ENCODE data around the gene NTPCR.

The NTPCR gene

DNA sequence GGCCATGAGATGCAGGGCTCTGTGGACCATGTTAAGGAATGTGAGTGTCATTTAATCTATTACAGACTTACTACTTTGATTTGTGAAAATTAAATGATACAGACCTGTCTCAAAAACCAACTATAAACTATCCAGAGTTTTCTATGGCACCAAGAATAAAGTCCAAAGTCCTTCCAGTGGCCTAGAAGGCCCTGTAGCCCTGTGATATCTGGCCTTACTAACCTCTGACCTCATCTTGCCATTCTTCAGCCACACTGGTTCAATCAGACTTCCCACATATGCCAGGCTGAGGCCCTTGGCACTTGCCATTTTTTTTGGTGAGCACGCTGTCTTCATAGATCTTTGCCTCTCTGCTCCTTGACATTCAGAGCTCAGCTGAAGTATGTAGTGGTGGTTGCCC, 7.7 kb downstream of the NTPCR start:
- TF ChIP-seq, protein P1, sequence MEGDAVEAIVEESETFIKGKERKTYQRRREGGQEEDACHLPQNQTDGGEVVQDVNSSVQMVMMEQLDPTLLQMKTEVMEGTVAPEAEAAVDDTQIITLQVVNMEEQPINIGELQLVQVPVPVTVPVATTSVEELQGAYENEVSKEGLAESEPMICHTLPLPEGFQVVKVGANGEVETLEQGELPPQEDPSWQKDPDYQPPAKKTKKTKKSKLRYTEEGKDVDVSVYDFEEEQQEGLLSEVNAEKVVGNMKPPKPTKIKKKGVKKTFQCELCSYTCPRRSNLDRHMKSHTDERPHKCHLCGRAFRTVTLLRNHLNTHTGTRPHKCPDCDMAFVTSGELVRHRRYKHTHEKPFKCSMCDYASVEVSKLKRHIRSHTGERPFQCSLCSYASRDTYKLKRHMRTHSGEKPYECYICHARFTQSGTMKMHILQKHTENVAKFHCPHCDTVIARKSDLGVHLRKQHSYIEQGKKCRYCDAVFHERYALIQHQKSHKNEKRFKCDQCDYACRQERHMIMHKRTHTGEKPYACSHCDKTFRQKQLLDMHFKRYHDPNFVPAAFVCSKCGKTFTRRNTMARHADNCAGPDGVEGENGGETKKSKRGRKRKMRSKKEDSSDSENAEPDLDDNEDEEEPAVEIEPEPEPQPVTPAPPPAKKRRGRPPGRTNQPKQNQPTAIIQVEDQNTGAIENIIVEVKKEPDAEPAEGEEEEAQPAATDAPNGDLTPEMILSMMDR (IDR thresholded peaks at IDR 0.05; ENCODE audit: low read depth, low read length) = no peak
- no peak for DNase-seq
- Histone ChIP-seq H3K4me3 (ENCODE audit: low read depth, low read length) (no peak overlapping the region), H3K36me3 (peaks cover 53% of the 10 kb centered on the region), H3K9me3 (ENCODE audit: severe bottlenecking) (peaks cover 8% of the 10 kb centered on the region), H3K27me3 (ENCODE audit: insufficient read depth, low read depth, severe bottlenecking) (no peaks in the 10 kb centered on the region), H3K27ac (no peak overlapping the region)

DNA sequence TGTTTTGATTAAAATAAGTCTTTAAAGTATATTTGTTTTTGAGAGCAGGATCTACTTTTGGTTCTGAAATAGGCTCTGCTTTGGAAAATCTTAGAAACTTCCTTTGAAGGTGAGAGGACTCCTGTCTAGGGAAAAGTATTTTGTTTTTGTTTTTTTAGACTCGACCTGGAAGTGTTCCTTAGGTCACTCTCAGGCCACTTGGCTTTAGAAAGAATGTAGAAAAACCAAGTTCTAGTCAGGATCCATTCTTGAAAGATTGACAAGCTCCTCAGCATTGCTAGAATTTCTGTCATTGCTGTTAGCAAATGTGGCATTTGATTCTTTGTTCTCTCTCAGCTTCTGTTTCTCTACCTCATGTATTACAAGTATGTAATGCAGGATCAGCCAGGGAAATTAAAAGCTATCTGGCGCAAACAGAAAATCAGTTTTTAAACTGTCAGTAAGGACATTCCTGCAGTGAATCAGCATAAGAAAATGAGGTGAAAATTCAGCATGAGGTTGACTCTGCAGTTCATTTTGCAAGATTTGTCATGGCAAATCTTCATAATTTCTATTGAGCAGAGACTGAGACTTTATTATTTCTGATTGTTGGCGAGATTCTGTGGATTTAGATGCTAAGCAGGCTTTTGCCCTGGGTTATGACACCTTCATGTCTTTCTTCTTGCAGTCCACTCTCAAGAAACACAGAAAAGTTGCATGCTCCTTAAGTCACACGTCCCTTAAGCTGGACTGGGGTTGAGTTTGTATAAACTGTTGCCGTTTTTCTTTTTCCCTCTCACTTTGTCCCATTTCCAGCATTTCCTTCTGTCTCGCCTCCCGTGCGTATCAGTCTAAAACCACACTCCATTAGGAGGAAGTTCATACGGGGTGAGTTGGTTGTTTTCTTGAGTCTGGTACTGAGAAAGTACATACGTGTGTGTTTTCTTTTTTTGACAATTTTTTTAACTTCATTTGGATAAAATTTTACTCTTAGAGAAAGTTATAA, 12.6 kb downstream of the NTPCR start:
- H3K36me3 ChIP-seq = peaks cover 38% of the 10 kb centered on the region
- no peak overlapping the region for H3K27ac ChIP-seq
- TF ChIP-seq, protein P1 (IDR thresholded peaks at IDR 0.05; ENCODE audit: low read depth, low read length) = no peak

DNA sequence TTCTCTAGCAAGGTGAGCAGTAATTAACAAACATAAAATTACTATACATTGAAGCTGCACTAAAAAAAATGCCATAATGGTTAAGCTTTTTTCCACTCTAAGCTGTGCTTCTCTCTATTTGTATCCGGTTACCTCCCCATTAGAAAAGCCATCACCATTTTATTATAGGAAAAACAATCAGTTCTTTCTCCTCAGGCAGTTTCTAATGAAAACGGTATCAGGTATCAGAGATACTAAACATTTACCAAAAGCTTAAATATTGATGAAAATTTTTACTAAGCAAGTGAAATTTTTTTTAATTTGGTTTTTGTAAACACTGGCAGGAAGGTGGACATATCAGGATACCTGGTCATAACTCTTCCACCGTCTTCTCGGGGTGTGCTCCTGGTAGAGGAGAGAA, 14.2 kb downstream of the NTPCR start:
- no peak overlapping the region for H3K4me3 ChIP-seq (ENCODE audit: low read depth, low read length)
- no peaks in the 10 kb centered on the region for H3K27me3 ChIP-seq (ENCODE audit: insufficient read depth, low read depth, severe bottlenecking)
- DNase-seq = no peak
- H3K9me3 ChIP-seq (ENCODE audit: severe bottlenecking) = no peaks in the 10 kb centered on the region
- H3K36me3 ChIP-seq = peaks cover 27% of the 10 kb centered on the region
- H3K27ac ChIP-seq = peak overlapping the region; percentile 96
- TF ChIP-seq, protein P1 (IDR thresholded peaks at IDR 0.05; ENCODE audit: low read depth, low read length) = no peak

More for the DNA sequence above, 12.6 kb downstream of the NTPCR start:
- H3K9me3 ChIP-seq (ENCODE audit: severe bottlenecking) = peaks cover 3% of the 10 kb centered on the region
- no peak for DNase-seq
- no peaks in the 10 kb centered on the region for H3K27me3 ChIP-seq (ENCODE audit: insufficient read depth, low read depth, severe bottlenecking)
- no peak overlapping the region for H3K4me3 ChIP-seq (ENCODE audit: low read depth, low read length)

DNA sequence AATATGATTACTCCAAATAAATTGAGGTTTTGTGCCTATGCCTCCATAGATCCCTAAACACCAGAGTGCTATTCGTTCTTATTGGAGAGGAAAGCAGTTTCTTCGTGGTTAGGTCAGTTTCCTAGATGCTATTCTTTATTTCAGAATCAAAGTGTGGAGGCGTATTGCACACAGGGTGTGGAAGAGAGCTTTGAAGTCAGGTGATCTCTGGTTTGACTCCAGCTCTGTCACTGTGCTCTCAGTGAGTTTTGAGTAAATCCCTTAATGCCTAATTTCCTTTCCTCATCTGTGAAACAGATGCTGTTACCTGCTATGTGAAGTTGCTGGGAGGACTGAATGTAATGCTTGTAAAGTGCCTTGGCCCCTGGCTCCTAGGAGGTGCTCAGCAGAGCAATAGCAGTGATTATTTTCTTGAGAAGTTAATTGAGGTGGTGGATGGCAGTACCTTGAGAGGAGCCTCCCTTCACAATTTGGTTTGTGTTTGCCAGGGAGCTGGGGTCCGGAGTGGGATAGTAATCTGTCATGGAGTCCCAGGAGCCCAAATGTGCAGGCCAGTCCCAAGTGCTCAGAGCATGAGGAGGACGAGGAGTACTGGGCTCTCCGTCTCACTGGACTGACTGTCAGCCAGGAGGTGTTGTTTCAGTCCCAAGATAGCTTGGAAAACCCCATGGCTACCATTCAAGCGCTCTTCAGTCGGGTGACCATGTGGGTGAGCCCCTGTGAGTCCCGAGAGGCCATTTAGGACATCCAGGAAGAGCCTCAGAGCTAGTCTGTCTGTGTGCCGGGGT, 14.9 kb downstream of the NTPCR start:
- no peaks in the 10 kb centered on the region for H3K9me3 ChIP-seq (ENCODE audit: severe bottlenecking)
- TF ChIP-seq, protein P1 (IDR thresholded peaks at IDR 0.05; ENCODE audit: low read depth, low read length) = no peak
- peak; percentile 78 for DNase-seq
- H3K27ac ChIP-seq = peak overlapping the region; percentile 96
- H3K4me3 ChIP-seq (ENCODE audit: low read depth, low read length) = peak overlapping the region; percentile 33
- H3K36me3 ChIP-seq = peaks cover 31% of the 10 kb centered on the region
- H3K27me3 ChIP-seq (ENCODE audit: insufficient read depth, low read depth, severe bottlenecking) = no peaks in the 10 kb centered on the region

DNA sequence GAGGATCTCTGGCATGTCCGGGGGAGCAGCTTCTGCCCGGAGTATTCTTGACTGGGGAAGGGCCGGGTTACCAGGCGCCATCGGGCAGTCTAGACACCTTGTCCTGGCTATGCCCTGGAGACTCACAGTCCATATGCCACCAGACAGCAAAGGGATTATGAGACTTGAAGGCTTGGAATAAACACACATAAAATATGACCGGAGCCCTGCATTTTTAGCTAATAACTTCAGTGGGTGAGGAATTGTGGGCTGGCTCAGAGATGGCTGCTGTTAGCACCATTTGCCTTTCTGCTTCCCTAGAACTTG, 15.5 kb downstream of the NTPCR start:
- TF ChIP-seq, protein P1 (IDR thresholded peaks at IDR 0.05; ENCODE audit: low read depth, low read length) = no peak
- no peaks in the 10 kb centered on the region for H3K27me3 ChIP-seq (ENCODE audit: insufficient read depth, low read depth, severe bottlenecking)
- H3K4me3 ChIP-seq (ENCODE audit: low read depth, low read length) = peak overlapping the region; percentile 33
- no peaks in the 10 kb centered on the region for H3K9me3 ChIP-seq (ENCODE audit: severe bottlenecking)
- H3K36me3 ChIP-seq = peaks cover 34% of the 10 kb centered on the region
- H3K27ac ChIP-seq = peak overlapping the region; percentile 96
- DNase-seq = peak; percentile 96

Data from WERI-Rb-1 (cell line).